K562 (cell line): ENCODE results near the gene MAP4. TPM values are rescaled to one million over a fixed set of nuclear protein-coding genes. Genes with fewer than 3 reads are reported as not detected.

Experiments used
- CHD1 ChIP-seq: fragments of 200-600 bp; sonication (generic); IDR thresholded peaks from one replicate; pipeline ENCODE4 v1.6.1; 2012; ENCODE audit warnings: mild to moderate bottlenecking, moderate library complexity, low read length, inconsistent platforms
- FOXP1 ChIP-seq: sonication (generic); formaldehyde crosslinking; IDR thresholded peaks from 2 replicates; pipeline ENCODE4 v1.8.0; 2022; ENCODE audit warnings: mild to moderate bottlenecking, missing genetic modification reagents
- KHSRP ChIP-seq: fragments of 450-650 bp; IDR thresholded peaks from 2 replicates; pipeline ENCODE4 v1.6.1; 2017
- MIER1 ChIP-seq: fragments of 450-650 bp; IDR thresholded peaks from 2 replicates; pipeline ENCODE4 v1.6.1; 2016; ENCODE audit warnings: antibody characterized with exemption, mild to moderate bottlenecking, low read depth
- RCOR1 ChIP-seq, 2 experiments: IDR thresholded peaks; 2 replicates each; pipeline ENCODE4 v1.6.1; 2012; ENCODE audit warnings: low read depth in 2 of 2, low read length in 2 of 2, borderline replicate concordance in 1 of 2, improper control_type of control experiment in 1 of 2
- RFX1 ChIP-seq: fragments of 450-650 bp; IDR thresholded peaks from 2 replicates; pipeline ENCODE4 v1.6.1; 2016; ENCODE audit warnings: mild to moderate bottlenecking, moderate library complexity
- SMARCA4 ChIP-seq: fragments of 450-650 bp; IDR thresholded peaks from 2 replicates; pipeline ENCODE4 v1.6.1; 2016
- SRSF1 ChIP-seq: fragments of 200-400 bp; formaldehyde crosslinking; IDR thresholded peaks from 2 replicates; pipeline ENCODE4 v1.6.1; 2017; ENCODE audit warnings: mild to moderate bottlenecking, low read depth, low read length, moderate library complexity
- TFAM ChIP-seq: fragments of 250-450 bp; sonication (Bioruptor Pico); conservative IDR thresholded peaks from 2 replicates; pipeline ENCODE4 v1.5.0; 2021; ENCODE audit warnings: mild to moderate bottlenecking, moderate library complexity
- polyA plus RNA-seq, 8 experiments: library from polyadenylated mRNA; depleted of rRNA in 4 of 8; stranded (reverse) in 5 of 8; unstranded in 3 of 8; fragments of >200 nt; fragmentation: Nextera tagmentation in 2 of 8; fragmentation: Illumina TruSeq in 1 of 8; extraction: Ambion mirVana in 2 of 8; extraction: Trizol in 1 of 8; gene quantifications; 2 replicates each; pipeline versions ENCODE4 v1.2.1 to v1.2.3, GENCODE V29; 2011 to 2014; ENCODE audit warnings: inconsistent platforms in 1 of 8, missing spikeins in 1 of 8
- total RNA-seq, 7 experiments: library from RNA; depleted of rRNA in 6 of 7; stranded (reverse); fragments of >200 nt in 6 of 7; fragmentation: Illumina TruSeq in 2 of 7; extraction: Trizol in 2 of 7; gene quantifications; 2 replicates each; pipeline versions ENCODE4 v1.2.1 to v1.2.3, GENCODE V29; 2011 to 2021; ENCODE audit warnings: low replicate concordance in 1 of 7
- TF ChIP-seq, protein P1 (sequence below): sonication (generic); formaldehyde crosslinking; IDR thresholded peaks from 2 replicates; pipeline ENCODE4 v1.8.0; 2022; ENCODE audit warnings: missing genetic modification reagents, mild to moderate bottlenecking, moderate library complexity, borderline replicate concordance
- TF ChIP-seq, protein P2 (sequence below): IDR thresholded peaks from 2 replicates; pipeline ENCODE4 v1.6.1; 2011; ENCODE audit warnings: borderline replicate concordance, low read depth, mild to moderate bottlenecking, moderate library complexity, low read length; ENCODE audit not compliant: insufficient read depth, poor library complexity, severe bottlenecking
- TF ChIP-seq, protein P3 (sequence below): IDR thresholded peaks from 3 replicates; pipeline ENCODE4 v1.6.1; 2011; ENCODE audit warnings: borderline replicate concordance, mild to moderate bottlenecking; ENCODE audit not compliant: insufficient read length, insufficient read depth
- TF ChIP-seq, protein P4 (sequence below): fragments of 250-450 bp; sonication (Bioruptor Pico); IDR thresholded peaks from 2 replicates; pipeline ENCODE4 v1.4.0; 2020; ENCODE audit warnings: mild to moderate bottlenecking, moderate library complexity
- TF ChIP-seq, protein P5 (sequence below), 2 experiments: fragments of 450-650 bp in 1 of 2; IDR thresholded peaks; 2 replicates each; pipeline ENCODE4 v1.6.1; 2011 to 2017; ENCODE audit warnings: low read depth in 2 of 2, antibody characterized with exemption in 1 of 2, borderline replicate concordance in 1 of 2, low read length in 1 of 2, mild to moderate bottlenecking in 1 of 2, mixed read lengths in 1 of 2; ENCODE audit not compliant: control insufficient read depth in 1 of 2
- TF ChIP-seq, protein P6 (sequence below): fragments of 450-650 bp; IDR thresholded peaks from 2 replicates; pipeline ENCODE4 v1.6.1; 2016

The MAP4 gene
- total and polyA plus RNA-seq, 9 of the 15 experiments (the other 6 are each of a cell fraction or from before 2014, with no cell fraction given), result 13.3 to 141 (median 36.8) TPM

DNA sequence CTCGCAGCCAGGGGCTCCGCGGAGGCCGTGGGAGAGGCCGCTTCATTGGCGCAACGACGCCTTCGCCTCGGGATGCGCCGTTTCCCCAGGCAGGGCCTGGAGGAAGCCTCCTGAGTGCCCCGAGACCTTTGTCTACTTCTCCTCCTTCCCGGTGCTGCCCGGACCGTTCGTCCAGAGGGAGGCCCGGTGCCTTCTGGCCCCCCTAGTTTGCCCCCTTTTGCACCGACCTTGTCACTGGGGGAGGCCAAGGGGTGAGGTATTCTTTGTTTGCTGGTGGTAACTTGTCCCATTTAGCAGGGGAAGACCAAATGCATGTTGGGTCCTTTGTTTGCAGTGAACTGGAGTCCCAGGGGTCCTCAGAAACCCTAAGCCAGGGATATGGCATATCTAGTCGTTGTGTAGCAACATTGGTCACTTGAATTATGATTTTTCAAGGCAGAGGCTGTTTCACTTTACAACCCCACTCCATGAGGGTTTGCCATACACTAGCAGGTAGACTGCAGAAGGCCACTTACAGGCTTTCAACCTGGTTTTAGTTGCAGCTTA, 212.7 kb downstream of the MAP4 start (continued):
- TF ChIP-seq, protein P1, sequence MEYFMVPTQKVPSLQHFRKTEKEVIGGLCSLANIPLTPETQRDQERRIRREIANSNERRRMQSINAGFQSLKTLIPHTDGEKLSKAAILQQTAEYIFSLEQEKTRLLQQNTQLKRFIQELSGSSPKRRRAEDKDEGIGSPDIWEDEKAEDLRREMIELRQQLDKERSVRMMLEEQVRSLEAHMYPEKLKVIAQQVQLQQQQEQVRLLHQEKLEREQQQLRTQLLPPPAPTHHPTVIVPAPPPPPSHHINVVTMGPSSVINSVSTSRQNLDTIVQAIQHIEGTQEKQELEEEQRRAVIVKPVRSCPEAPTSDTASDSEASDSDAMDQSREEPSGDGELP (CRISPR knock-in tag), result no peak; the same call in 1 of the 2 replicates
- TF ChIP-seq CHD1 (peak; percentile 56), MIER1 (no peak), KHSRP (no peak), SMARCA4 (no peak), RCOR1 (IDR thresholded peaks at IDR 0.05; ENCODE audit: borderline replicate concordance in 1 of 2, low read depth in 2 of 2, low read length in 2 of 2) (0 out of 4 replicates have a peak, but pooled peaks of 1 of the 2 experiments have one; percentile 20), RFX1 (peak; percentile 22; the same call in 1 of the 2 replicates), TFAM (no peak), FOXP1 (no peak), SRSF1 (no peak)
- TF ChIP-seq, protein P2, sequence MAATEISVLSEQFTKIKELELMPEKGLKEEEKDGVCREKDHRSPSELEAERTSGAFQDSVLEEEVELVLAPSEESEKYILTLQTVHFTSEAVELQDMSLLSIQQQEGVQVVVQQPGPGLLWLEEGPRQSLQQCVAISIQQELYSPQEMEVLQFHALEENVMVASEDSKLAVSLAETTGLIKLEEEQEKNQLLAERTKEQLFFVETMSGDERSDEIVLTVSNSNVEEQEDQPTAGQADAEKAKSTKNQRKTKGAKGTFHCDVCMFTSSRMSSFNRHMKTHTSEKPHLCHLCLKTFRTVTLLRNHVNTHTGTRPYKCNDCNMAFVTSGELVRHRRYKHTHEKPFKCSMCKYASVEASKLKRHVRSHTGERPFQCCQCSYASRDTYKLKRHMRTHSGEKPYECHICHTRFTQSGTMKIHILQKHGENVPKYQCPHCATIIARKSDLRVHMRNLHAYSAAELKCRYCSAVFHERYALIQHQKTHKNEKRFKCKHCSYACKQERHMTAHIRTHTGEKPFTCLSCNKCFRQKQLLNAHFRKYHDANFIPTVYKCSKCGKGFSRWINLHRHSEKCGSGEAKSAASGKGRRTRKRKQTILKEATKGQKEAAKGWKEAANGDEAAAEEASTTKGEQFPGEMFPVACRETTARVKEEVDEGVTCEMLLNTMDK, result no peak
- TF ChIP-seq, protein P3, sequence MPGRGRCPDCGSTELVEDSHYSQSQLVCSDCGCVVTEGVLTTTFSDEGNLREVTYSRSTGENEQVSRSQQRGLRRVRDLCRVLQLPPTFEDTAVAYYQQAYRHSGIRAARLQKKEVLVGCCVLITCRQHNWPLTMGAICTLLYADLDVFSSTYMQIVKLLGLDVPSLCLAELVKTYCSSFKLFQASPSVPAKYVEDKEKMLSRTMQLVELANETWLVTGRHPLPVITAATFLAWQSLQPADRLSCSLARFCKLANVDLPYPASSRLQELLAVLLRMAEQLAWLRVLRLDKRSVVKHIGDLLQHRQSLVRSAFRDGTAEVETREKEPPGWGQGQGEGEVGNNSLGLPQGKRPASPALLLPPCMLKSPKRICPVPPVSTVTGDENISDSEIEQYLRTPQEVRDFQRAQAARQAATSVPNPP, result no peak
- TF ChIP-seq, protein P4, sequence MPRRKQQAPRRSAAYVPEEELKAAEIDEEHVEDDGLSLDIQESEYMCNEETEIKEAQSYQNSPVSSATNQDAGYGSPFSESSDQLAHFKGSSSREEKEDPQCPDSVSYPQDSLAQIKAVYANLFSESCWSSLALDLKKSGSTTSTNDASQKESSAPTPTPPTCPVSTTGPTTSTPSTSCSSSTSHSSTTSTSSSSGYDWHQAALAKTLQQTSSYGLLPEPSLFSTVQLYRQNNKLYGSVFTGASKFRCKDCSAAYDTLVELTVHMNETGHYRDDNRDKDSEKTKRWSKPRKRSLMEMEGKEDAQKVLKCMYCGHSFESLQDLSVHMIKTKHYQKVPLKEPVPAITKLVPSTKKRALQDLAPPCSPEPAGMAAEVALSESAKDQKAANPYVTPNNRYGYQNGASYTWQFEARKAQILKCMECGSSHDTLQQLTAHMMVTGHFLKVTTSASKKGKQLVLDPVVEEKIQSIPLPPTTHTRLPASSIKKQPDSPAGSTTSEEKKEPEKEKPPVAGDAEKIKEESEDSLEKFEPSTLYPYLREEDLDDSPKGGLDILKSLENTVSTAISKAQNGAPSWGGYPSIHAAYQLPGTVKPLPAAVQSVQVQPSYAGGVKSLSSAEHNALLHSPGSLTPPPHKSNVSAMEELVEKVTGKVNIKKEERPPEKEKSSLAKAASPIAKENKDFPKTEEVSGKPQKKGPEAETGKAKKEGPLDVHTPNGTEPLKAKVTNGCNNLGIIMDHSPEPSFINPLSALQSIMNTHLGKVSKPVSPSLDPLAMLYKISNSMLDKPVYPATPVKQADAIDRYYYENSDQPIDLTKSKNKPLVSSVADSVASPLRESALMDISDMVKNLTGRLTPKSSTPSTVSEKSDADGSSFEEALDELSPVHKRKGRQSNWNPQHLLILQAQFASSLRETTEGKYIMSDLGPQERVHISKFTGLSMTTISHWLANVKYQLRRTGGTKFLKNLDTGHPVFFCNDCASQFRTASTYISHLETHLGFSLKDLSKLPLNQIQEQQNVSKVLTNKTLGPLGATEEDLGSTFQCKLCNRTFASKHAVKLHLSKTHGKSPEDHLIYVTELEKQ, result no peak
- TF ChIP-seq, protein P5, sequence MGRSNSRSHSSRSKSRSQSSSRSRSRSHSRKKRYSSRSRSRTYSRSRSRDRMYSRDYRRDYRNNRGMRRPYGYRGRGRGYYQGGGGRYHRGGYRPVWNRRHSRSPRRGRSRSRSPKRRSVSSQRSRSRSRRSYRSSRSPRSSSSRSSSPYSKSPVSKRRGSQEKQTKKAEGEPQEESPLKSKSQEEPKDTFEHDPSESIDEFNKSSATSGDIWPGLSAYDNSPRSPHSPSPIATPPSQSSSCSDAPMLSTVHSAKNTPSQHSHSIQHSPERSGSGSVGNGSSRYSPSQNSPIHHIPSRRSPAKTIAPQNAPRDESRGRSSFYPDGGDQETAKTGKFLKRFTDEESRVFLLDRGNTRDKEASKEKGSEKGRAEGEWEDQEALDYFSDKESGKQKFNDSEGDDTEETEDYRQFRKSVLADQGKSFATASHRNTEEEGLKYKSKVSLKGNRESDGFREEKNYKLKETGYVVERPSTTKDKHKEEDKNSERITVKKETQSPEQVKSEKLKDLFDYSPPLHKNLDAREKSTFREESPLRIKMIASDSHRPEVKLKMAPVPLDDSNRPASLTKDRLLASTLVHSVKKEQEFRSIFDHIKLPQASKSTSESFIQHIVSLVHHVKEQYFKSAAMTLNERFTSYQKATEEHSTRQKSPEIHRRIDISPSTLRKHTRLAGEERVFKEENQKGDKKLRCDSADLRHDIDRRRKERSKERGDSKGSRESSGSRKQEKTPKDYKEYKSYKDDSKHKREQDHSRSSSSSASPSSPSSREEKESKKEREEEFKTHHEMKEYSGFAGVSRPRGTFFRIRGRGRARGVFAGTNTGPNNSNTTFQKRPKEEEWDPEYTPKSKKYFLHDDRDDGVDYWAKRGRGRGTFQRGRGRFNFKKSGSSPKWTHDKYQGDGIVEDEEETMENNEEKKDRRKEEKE (IDR thresholded peaks at IDR 0.05; ENCODE audit: borderline replicate concordance in 1 of 2, control insufficient read depth in 1 of 2, low read depth in 2 of 2, low read length in 1 of 2), result no peak
- TF ChIP-seq, protein P6, sequence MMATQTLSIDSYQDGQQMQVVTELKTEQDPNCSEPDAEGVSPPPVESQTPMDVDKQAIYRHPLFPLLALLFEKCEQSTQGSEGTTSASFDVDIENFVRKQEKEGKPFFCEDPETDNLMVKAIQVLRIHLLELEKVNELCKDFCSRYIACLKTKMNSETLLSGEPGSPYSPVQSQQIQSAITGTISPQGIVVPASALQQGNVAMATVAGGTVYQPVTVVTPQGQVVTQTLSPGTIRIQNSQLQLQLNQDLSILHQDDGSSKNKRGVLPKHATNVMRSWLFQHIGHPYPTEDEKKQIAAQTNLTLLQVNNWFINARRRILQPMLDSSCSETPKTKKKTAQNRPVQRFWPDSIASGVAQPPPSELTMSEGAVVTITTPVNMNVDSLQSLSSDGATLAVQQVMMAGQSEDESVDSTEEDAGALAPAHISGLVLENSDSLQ, result no peak
